OCI-M1 (cell line): Measurements from ENCODE around the gene CTCFL.

ENCODE experiments used
- DNase-seq: peaks from one replicate; lab custom pipeline; 2025; lab: John Stamatoyannopoulos, UW

Gene CTCFL

GRCh38 chr20:57524511-57525176, at the start of gene CTCFL:
CTCFL (minus strand) TSS chr20:57525140; CDS start chr20:57524205, 935 bp downstream.
- DNase-seq = no peak

GRCh38 chr20:57573894-57574293, 49.0 kb upstream of the CTCFL start:
- peak; percentile 3 for DNase-seq

- no peak for DNase-seq
These were observed 48.3 kb upstream of the CTCFL start for GRCh38 chr20:57573242-57573641.

- DNase-seq = no peak
These were observed 47.0 kb upstream of the CTCFL start for GRCh38 chr20:57571782-57572416.

GRCh38 chr20:57570920-57571319, 46.0 kb upstream of the CTCFL start:
- no peak for DNase-seq

- no peak for DNase-seq
These were observed 45.4 kb upstream of the CTCFL start for GRCh38 chr20:57570145-57570850.

GRCh38 chr20:57568960-57569359, 44.0 kb upstream of the CTCFL start:
- no peak for DNase-seq

GRCh38 chr20:57568088-57568896, 43.4 kb upstream of the CTCFL start:
- DNase-seq = no peak

GRCh38 chr20:57567471-57568079, 42.6 kb upstream of the CTCFL start:
- no peak for DNase-seq

GRCh38 chr20:57566803-57567459, 42.0 kb upstream of the CTCFL start:
- no peak for DNase-seq

GRCh38 chr20:57566399-57566798, 41.5 kb upstream of the CTCFL start:
- DNase-seq = no peak

GRCh38 chr20:57564951-57565642, 40.2 kb upstream of the CTCFL start:
- DNase-seq = no peak

GRCh38 chr20:57564180-57564802, 39.4 kb upstream of the CTCFL start:
- no peak for DNase-seq

GRCh38 chr20:57563522-57563921, 38.6 kb upstream of the CTCFL start:
- DNase-seq = no peak

GRCh38 chr20:57562541-57563465, 37.9 kb upstream of the CTCFL start:
- no peak for DNase-seq

GRCh38 chr20:57561356-57562279, 36.7 kb upstream of the CTCFL start:
- DNase-seq = no peak

GRCh38 chr20:57560554-57561355, 35.8 kb upstream of the CTCFL start, which contains the start of gene PCK1:
PCK1 (plus strand) TSS chr20:57561110; CDS start chr20:57561412, 302 bp downstream.
- peak; percentile 72 for DNase-seq
